ENCODE measurements around the gene PHLDB2. TPM values are rescaled to one million over a fixed set of nuclear protein-coding genes. Genes with fewer than 3 reads are reported as not detected.
A peak's percentile ranks its signal among the peaks of the same experiment; 100 is the strongest.

PHLDB2 gene
- polyA plus RNA-seq, 4 donors: 1.1 to 17.8 (median 4.5) TPM

DNA sequence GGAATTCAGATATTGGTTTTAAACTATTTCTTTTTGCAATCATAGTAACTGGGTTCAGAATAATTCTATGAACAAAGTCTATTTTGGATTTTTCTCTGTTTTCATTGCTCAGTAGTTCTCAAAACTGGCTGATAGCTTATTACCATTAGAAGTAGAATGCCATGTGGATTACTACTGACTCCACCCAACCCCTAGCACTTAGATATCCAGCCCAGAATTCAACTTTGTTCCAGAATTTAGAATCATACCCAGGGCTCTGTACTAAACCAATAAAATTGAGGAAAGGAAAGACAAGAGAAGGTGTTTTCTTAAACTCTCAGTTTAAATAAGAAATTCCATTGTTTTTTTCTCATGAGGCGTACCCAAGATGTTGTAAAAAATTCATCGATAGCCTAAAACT is 80.8 kb downstream of the PHLDB2 start:
- H3K36me3 ChIP-seq (ENCODE audit: control insufficient read depth in 3 of 3, insufficient read depth in 2 of 3, low read depth in 1 of 3, low read length in 3 of 3): peaks cover 0 to 2% (median 0%) of the 10 kb centered on the region in 3 donors
- FAIRE-seq: no peak
- H3K4me1 ChIP-seq (ENCODE audit: control insufficient read depth in 3 of 3, insufficient read depth in 2 of 3, low read depth in 1 of 3, low read length in 2 of 3): no peaks in the 10 kb centered on the region
- H3K4me3 ChIP-seq (ENCODE audit: low read depth in 1 of 3, low read length in 3 of 3): no peak overlapping the region
- H3K27ac ChIP-seq (ENCODE audit: low read depth in 1 of 3, low read length in 2 of 3): no peak overlapping the region
- no peaks in the 10 kb centered on the region for H3K9me3 ChIP-seq (ENCODE audit: control insufficient read depth in 2 of 2, insufficient read depth in 1 of 2, low read depth in 1 of 2, low read length in 1 of 2)
- H3K27me3 ChIP-seq (ENCODE audit: control insufficient read depth in 3 of 3, insufficient read depth in 3 of 3, low read length in 3 of 3): no peaks in the 10 kb centered on the region
- DNase-seq: no peak
- WGBS, 3 donors: 93 to 98% (median 96%) methylated on average over 2 of the region's 2 CpGs

DNA sequence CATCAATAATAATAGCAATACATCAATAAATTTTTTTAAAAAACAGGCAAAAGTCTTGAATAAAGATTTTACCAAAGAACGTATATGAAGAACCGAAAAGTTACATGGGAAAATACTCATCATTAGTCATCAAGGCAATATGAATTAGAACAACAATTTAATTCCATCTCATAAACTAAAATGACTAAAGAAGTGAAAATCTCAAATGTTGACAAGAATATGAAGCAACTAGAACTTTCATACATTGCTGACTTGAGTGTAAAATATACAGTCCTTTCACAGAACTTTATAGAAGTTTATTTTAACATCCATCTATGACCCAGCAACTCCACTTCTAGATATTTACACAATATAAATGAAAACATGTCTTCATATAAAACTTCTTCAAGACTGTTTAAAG is 84.5 kb downstream of the PHLDB2 start:
- H3K4me3 ChIP-seq (ENCODE audit: low read depth in 1 of 3, low read length in 3 of 3): no peak overlapping the region
- H3K27ac ChIP-seq (ENCODE audit: low read depth in 1 of 3, low read length in 2 of 3): no peak overlapping the region
- H3K27me3 ChIP-seq (ENCODE audit: control insufficient read depth in 3 of 3, insufficient read depth in 3 of 3, low read length in 3 of 3): no peaks in the 10 kb centered on the region
- H3K4me1 ChIP-seq (ENCODE audit: control insufficient read depth in 3 of 3, insufficient read depth in 2 of 3, low read depth in 1 of 3, low read length in 2 of 3): no peaks in the 10 kb centered on the region
- DNase-seq (no peak), FAIRE-seq (peak; percentile 10)
- peaks cover 0 to 2% (median 0%) of the 10 kb centered on the region in 3 donors for H3K36me3 ChIP-seq (ENCODE audit: control insufficient read depth in 3 of 3, insufficient read depth in 2 of 3, low read depth in 1 of 3, low read length in 3 of 3)
- H3K9me3 ChIP-seq (ENCODE audit: control insufficient read depth in 2 of 2, insufficient read depth in 1 of 2, low read depth in 1 of 2, low read length in 1 of 2): no peaks in the 10 kb centered on the region
- 75 to 93% (median 91%) methylated on average over 2 of the region's 2 CpGs for WGBS, 3 donors

DNA sequence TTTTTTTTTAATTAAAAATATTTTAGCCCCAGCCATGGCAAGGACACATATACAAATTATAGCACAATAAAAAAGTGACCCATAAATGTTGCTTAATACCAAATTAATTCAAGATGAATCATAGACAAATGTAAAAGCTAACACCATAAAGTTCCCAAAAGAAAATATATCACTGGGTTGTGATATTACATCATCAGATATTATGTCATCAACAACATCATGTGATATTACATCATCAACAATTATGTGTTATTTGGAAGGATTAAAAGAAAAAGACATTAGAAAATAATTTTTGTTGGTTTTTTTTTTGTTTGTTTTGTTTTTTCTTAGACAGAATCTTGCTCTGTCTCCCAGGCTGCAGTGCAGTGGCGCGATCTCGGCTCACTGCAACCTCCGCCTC is 85.3 kb downstream of the PHLDB2 start:
- DNase-seq: no peak
- Histone ChIP-seq H3K27ac (ENCODE audit: low read depth in 1 of 3, low read length in 2 of 3) (no peak overlapping the region), H3K4me3 (ENCODE audit: low read depth in 1 of 3, low read length in 3 of 3) (no peak overlapping the region), H3K9me3 (ENCODE audit: control insufficient read depth in 2 of 2, insufficient read depth in 1 of 2, low read depth in 1 of 2, low read length in 1 of 2) (no peaks in the 10 kb centered on the region), H3K4me1 (ENCODE audit: control insufficient read depth in 3 of 3, insufficient read depth in 2 of 3, low read depth in 1 of 3, low read length in 2 of 3) (no peaks in the 10 kb centered on the region), H3K36me3 (ENCODE audit: control insufficient read depth in 3 of 3, insufficient read depth in 2 of 3, low read depth in 1 of 3, low read length in 3 of 3) (peaks cover 0 to 5% (median 0%) of the 10 kb centered on the region in 3 donors), H3K27me3 (ENCODE audit: control insufficient read depth in 3 of 3, insufficient read depth in 3 of 3, low read length in 3 of 3) (no peaks in the 10 kb centered on the region)
- no peak for FAIRE-seq
- WGBS, 3 donors: 89 to 98% (median 91%) methylated on average over 4 of the region's 4 CpGs

DNA sequence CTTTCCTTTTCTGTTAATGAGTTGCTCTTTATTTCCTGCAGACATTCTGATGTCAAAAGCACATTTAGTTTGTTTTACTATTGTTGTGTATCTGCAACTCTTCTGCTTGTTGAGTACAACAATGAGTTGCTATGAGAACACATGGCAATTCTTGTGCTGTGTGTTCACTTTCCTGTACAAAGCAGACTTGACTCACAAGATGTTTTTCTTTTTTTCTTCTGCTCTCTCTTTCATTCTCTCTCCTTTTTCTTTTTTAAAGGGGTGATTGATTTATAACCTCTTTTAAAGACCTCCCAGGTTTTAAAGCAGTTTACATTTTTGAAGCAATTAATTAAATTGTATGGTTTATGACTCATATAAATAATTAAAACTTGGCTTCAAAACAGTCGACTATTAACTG is 88.2 kb downstream of the PHLDB2 start:
- no peak overlapping the region for H3K27ac ChIP-seq (ENCODE audit: low read depth in 1 of 3, low read length in 2 of 3)
- no peak for DNase-seq
- H3K9me3 ChIP-seq (ENCODE audit: control insufficient read depth in 2 of 2, insufficient read depth in 1 of 2, low read depth in 1 of 2, low read length in 1 of 2): no peaks in the 10 kb centered on the region
- H3K27me3 ChIP-seq (ENCODE audit: control insufficient read depth in 3 of 3, insufficient read depth in 3 of 3, low read length in 3 of 3): no peaks in the 10 kb centered on the region
- no peak overlapping the region for H3K4me3 ChIP-seq (ENCODE audit: low read depth in 1 of 3, low read length in 3 of 3)
- no peak for FAIRE-seq
- no peaks in the 10 kb centered on the region for H3K4me1 ChIP-seq (ENCODE audit: control insufficient read depth in 3 of 3, insufficient read depth in 2 of 3, low read depth in 1 of 3, low read length in 2 of 3)
- 14 to 41% (median 23%) methylated on average over 1 of the region's 1 CpG for WGBS, 3 donors
- peaks cover 0 to 3% (median 0%) of the 10 kb centered on the region in 3 donors for H3K36me3 ChIP-seq (ENCODE audit: control insufficient read depth in 3 of 3, insufficient read depth in 2 of 3, low read depth in 1 of 3, low read length in 3 of 3)

DNA sequence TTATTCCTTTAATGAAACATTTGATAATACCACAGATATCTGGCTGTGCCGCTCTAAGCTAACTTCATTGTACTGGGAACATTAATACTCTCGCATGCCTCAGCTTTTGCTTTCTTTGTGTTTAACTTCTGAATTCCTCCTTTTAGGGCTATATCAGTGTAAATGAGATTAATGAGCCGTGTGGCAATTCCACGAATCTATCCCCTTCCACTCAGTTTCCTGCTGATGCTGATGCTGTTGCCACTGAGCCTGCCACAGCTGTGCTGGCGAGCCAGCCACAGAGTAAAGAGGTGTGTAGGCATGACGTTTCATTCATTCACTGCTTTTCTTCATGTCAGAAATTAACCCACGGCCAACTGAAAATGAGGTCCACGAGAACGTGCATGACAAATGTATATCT is 89.7 kb downstream of the PHLDB2 start:
- no peak for FAIRE-seq
- Histone ChIP-seq H3K4me1 (ENCODE audit: control insufficient read depth in 3 of 3, insufficient read depth in 2 of 3, low read depth in 1 of 3, low read length in 2 of 3) (no peaks in the 10 kb centered on the region), H3K27me3 (ENCODE audit: control insufficient read depth in 3 of 3, insufficient read depth in 3 of 3, low read length in 3 of 3) (no peaks in the 10 kb centered on the region), H3K27ac (ENCODE audit: low read depth in 1 of 3, low read length in 2 of 3) (no peak overlapping the region), H3K4me3 (ENCODE audit: low read depth in 1 of 3, low read length in 3 of 3) (no peak overlapping the region), H3K36me3 (ENCODE audit: control insufficient read depth in 3 of 3, insufficient read depth in 2 of 3, low read depth in 1 of 3, low read length in 3 of 3) (peaks cover 0 to 10% (median 0%) of the 10 kb centered on the region in 3 donors), H3K9me3 (ENCODE audit: control insufficient read depth in 2 of 2, insufficient read depth in 1 of 2, low read depth in 1 of 2, low read length in 1 of 2) (no peaks in the 10 kb centered on the region)
- DNase-seq: no peak
- 87 to 91% (median 90%) methylated on average over 9 of the region's 9 CpGs for WGBS, 3 donors

DNA sequence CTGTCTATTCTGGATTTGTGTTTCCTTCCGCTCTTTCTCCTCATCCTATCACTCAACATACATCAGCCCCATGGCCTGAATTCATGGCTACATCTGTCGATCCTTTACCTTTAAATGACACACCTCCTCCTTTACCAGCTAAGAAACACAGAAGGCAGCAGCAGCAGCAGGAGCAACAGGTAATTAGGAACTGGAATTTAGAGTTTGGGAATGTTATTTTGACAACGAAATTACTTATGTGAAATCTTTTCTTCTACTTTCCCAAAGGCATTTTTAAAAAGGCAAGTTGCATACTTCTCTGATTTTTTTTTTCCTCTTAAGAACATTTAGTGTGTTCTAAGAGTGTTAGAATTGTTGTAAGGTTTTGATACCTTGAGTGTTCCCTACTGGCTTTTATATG is 90.6 kb downstream of the PHLDB2 start:
- H3K4me3 ChIP-seq (ENCODE audit: low read depth in 1 of 3, low read length in 3 of 3): no peak overlapping the region
- DNase-seq (no peak), FAIRE-seq (no peak)
- H3K27ac ChIP-seq (ENCODE audit: low read depth in 1 of 3, low read length in 2 of 3): no peak overlapping the region
- H3K9me3 ChIP-seq (ENCODE audit: control insufficient read depth in 2 of 2, insufficient read depth in 1 of 2, low read depth in 1 of 2, low read length in 1 of 2): no peaks in the 10 kb centered on the region
- H3K27me3 ChIP-seq (ENCODE audit: control insufficient read depth in 3 of 3, insufficient read depth in 3 of 3, low read length in 3 of 3): no peaks in the 10 kb centered on the region
- peaks cover 0 to 10% (median 0%) of the 10 kb centered on the region in 3 donors for H3K36me3 ChIP-seq (ENCODE audit: control insufficient read depth in 3 of 3, insufficient read depth in 2 of 3, low read depth in 1 of 3, low read length in 3 of 3)
- 80 to 87% (median 87%) methylated on average over 3 of the region's 3 CpGs for WGBS, 3 donors
- no peaks in the 10 kb centered on the region for H3K4me1 ChIP-seq (ENCODE audit: control insufficient read depth in 3 of 3, insufficient read depth in 2 of 3, low read depth in 1 of 3, low read length in 2 of 3)

DNA sequence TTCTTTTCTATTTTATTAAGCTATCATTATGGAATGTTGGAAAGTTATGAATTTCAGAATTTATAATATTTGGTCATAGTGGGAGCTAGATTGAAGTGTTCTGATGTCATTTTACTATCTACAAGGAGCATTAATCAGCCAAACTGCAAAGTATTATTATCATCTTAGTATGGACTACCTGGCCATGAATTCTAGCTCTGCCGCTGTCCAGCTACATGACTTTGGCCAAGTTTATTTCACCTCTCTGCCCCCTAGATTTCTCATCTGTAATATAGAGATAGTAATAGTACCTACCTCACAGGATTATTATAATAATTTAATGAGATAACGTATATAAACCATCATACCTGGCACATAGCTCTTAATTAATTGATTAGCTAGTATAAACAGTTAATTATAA is 92.0 kb downstream of the PHLDB2 start:
- Histone ChIP-seq H3K27ac (ENCODE audit: low read depth in 1 of 3, low read length in 2 of 3) (no peak overlapping the region), H3K27me3 (ENCODE audit: control insufficient read depth in 3 of 3, insufficient read depth in 3 of 3, low read length in 3 of 3) (no peaks in the 10 kb centered on the region), H3K4me3 (ENCODE audit: low read depth in 1 of 3, low read length in 3 of 3) (no peak overlapping the region), H3K4me1 (ENCODE audit: control insufficient read depth in 3 of 3, insufficient read depth in 2 of 3, low read depth in 1 of 3, low read length in 2 of 3) (no peaks in the 10 kb centered on the region), H3K9me3 (ENCODE audit: control insufficient read depth in 2 of 2, insufficient read depth in 1 of 2, low read depth in 1 of 2, low read length in 1 of 2) (no peaks in the 10 kb centered on the region), H3K36me3 (ENCODE audit: control insufficient read depth in 3 of 3, insufficient read depth in 2 of 3, low read depth in 1 of 3, low read length in 3 of 3) (peaks cover 0 to 10% (median 0%) of the 10 kb centered on the region in 3 donors)
- WGBS, 3 donors: 87 to 96% (median 95%) methylated on average over 2 of the region's 2 CpGs
- FAIRE-seq (no peak), DNase-seq (no peak)

DNA sequence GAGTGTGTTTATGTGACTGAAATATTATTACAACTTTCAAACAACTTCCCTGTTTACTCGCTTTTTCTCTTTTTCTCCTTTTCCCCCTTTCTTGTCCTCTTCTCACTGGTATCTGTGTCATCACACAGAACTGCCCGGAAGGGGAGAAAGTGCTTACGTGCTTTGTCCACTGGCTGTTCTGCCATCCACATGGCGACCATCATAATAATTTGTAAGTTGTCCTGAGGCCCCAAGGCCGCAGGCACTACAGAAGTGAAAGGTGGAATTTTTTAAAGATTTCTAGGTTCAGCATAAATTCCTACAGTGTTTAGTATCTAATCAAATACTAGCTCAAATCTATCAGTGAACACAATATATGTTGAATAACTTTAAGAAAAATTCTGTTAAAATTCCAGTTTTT is 93.0 kb downstream of the PHLDB2 start:
- Histone ChIP-seq H3K36me3 (ENCODE audit: control insufficient read depth in 3 of 3, insufficient read depth in 2 of 3, low read depth in 1 of 3, low read length in 3 of 3) (peaks cover 0 to 10% (median 0%) of the 10 kb centered on the region in 3 donors), H3K9me3 (ENCODE audit: control insufficient read depth in 2 of 2, insufficient read depth in 1 of 2, low read depth in 1 of 2, low read length in 1 of 2) (no peaks in the 10 kb centered on the region), H3K4me3 (ENCODE audit: low read depth in 1 of 3, low read length in 3 of 3) (no peak overlapping the region), H3K4me1 (ENCODE audit: control insufficient read depth in 3 of 3, insufficient read depth in 2 of 3, low read depth in 1 of 3, low read length in 2 of 3) (no peaks in the 10 kb centered on the region), H3K27ac (ENCODE audit: low read depth in 1 of 3, low read length in 2 of 3) (no peak overlapping the region), H3K27me3 (ENCODE audit: control insufficient read depth in 3 of 3, insufficient read depth in 3 of 3, low read length in 3 of 3) (no peaks in the 10 kb centered on the region)
- no peak for DNase-seq
- 92 to 96% (median 93%) methylated on average over 5 of the region's 5 CpGs for WGBS, 3 donors
- FAIRE-seq: no peak

DNA sequence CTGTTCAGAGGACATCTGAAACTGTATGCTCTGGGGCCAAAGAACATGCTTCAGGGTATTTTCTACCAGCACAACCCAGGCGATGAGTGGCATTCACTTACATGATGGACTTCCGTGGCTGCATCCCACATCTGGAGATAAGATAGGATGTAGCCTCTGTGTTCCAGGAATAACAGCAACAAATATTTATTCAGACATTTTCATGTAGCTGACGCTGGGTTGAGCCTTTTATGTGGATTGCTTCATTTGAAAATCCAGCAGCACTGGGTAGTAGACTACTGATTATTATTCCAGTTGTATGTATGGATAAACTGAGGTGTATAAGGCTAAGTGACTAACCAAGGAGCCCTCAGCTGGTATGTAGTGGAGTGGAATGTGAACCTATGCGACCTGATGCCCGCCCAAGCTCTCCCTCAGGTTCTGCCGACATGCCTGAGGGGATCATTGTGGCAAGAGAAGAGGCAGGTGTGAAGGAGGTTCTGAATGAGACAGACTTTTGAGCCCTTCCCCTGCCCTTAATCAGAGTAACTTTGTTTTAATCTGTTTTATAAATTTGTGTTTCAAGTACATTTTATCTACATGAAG is 93.9 kb downstream of the PHLDB2 start:
- Histone ChIP-seq H3K36me3 (ENCODE audit: control insufficient read depth in 3 of 3, insufficient read depth in 2 of 3, low read depth in 1 of 3, low read length in 3 of 3) (peaks cover 0 to 10% (median 0%) of the 10 kb centered on the region in 3 donors), H3K27ac (ENCODE audit: low read depth in 1 of 3, low read length in 2 of 3) (no peak overlapping the region), H3K4me1 (ENCODE audit: control insufficient read depth in 3 of 3, insufficient read depth in 2 of 3, low read depth in 1 of 3, low read length in 2 of 3) (no peaks in the 10 kb centered on the region), H3K9me3 (ENCODE audit: control insufficient read depth in 2 of 2, insufficient read depth in 1 of 2, low read depth in 1 of 2, low read length in 1 of 2) (no peaks in the 10 kb centered on the region), H3K4me3 (ENCODE audit: low read depth in 1 of 3, low read length in 3 of 3) (no peak overlapping the region), H3K27me3 (ENCODE audit: control insufficient read depth in 3 of 3, insufficient read depth in 3 of 3, low read length in 3 of 3) (no peaks in the 10 kb centered on the region)
- FAIRE-seq: no peak
- WGBS, 3 donors: 88 to 92% (median 91%) methylated on average over 6 of the region's 6 CpGs
- no peak for DNase-seq
